EL (cell line): Measurements from ENCODE around the gene HYAL1.

Experiments
- DNase-seq: peaks from one replicate; pipeline ENCODE4 v3.0.0-alpha.2; 2016

HYAL1 gene

DNA sequence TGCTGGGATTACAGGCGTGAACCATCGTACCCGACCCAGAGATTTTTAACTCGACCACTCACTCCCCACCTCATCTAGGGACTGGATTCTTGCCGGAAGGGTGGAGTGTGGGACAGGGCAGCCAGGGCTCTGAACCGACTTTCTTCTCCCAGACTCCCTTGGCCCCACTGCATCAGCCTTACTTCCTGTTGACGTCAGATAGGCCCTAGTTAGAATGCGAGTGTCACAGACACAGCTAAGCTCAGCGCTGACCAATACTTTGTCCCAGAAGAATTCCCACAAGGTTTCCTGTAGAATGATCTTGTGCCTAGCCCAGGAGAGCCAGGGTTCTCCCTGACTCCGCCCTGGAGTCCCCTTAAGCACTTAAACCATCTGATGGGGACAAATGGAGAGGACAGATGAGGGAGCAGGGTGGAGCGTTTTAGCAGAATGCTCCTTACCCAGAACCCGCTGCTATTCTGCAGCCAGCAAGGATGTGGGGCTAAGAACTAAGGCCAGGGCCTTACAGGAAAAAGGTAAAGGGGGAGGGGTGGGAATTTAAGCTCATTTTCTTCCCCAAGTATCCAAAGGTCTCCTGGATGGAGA, 30.5 kb upstream of the HYAL1 start:
- DNase-seq, result peak; percentile 78

DNA sequence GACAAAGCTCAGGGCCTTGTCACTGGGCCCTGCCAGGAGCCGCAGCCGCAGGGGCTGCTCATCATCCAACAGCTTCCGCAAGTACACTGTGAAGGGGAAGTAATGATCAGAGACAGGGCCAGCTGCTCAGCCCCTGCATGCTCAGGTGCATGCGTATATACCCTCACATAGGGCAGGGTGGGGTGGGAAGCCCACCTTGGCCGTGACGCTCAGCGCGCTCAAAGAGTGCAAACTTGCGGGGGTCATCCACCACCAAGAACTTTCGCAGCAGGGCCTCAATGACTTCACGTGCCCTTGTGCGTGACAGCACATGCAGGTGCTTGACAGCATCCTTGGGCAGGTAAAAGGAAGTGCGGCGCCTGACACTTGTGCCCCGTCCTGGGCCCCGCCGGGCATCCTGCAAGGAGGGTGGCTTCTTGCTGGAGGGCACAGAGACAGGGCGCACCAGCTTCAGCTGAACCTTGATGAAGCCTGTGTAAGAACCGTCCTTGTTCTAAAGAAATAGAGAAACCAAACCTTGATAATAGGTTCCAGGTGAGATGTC, 28.1 kb upstream of the HYAL1 start:
- no peak for DNase-seq

DNA sequence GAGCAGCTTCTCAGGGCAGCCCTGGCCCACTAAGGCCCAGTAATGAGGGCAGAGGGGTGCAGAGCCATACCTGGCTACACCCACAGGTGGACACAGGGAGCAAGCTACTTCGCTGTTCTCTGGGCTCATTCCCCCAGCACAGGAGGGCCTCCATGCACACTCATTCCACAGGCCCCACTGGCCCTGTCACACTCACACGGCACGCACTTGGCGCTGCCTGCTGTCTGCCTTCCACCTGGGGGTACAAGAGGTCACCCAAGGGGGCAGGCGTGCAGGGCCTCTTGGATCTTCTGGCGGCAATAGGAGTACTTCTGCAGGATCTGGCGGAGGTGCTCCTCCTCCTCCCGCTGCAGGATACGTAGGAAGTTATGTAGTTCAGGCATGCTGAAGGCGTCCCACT, 27.0 kb upstream of the HYAL1 start:
- no peak for DNase-seq

DNA sequence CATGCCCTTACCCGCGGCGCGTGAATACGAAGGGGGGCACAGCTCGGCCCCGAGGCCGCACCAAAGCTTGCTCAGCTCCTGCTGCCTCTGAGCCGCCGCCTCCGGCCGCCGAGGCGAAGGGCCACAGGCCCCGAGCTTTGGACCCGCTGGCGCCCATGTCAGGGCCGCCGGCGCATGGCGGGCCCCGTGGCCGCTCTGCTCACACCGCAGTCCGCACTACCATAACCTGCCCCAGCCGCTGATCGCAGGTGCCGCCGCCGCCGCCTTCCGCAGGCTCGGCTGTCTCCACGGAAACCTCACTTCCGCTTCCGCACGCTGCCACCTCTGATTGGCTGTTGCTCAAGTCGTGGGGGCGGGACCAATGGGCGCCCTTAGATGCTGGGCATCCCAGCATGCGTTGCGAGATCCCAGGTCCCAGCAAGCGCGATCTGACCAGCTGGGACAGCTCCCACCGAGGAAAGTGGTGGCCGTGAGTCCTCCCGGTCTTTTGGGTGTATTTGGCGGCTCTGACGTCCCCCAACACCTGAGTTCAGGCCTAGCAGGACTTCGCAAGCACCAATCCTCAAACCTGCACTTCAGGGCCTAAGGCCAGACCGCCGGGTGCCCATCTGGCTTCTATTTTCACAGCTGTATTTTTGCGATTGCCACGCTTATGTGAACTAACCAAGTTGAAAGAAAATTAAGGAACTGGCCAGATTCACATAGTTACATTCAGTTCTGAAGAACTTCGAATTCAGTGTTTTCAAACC, 24.7 kb upstream of the HYAL1 start, which contains the start of gene TUSC2:
TUSC2 (minus strand) TSS at position 281 of the 749 bp plus-strand sequence; CDS start at position 157, 124 bp downstream.
- DNase-seq, result peak; percentile 97

DNA sequence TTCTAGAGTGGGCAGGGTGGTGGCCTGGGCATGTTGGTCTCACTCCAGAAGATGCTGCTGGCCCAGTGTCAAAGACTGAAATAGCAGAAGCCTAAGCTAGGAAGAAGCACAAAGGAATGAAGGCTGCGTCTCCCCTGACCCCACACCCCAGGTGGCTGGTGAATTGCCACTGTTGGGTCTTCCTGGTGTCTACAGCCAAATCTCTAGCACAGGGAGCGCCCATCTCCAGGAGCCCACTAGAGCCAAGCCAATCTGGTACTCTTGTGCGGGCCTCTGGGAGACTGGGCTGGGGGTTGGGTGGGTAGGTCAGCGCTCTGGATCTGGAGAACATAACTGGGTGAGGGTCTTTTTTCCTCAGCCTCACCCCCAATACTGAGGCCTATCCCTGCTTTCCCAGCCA, 23.8 kb upstream of the HYAL1 start:
- no peak for DNase-seq

DNA sequence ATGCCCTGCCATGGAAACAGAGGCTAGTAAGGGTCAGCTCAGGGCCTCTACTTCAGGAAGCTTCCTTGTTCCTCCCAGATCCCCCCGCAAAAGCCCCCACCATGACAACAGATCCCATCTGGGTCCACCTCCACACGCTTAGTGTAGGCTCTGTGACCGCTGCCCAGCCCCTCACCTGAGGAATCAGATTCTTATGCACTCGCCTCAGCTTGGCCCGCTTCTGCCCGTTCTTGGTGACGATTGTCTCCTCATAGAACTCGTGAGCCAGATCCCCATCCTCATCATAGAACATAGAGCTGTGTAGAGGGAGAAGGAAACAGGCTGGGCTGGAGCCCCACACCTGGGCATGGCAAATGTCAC, 22.8 kb upstream of the HYAL1 start:
- no peak for DNase-seq

DNA sequence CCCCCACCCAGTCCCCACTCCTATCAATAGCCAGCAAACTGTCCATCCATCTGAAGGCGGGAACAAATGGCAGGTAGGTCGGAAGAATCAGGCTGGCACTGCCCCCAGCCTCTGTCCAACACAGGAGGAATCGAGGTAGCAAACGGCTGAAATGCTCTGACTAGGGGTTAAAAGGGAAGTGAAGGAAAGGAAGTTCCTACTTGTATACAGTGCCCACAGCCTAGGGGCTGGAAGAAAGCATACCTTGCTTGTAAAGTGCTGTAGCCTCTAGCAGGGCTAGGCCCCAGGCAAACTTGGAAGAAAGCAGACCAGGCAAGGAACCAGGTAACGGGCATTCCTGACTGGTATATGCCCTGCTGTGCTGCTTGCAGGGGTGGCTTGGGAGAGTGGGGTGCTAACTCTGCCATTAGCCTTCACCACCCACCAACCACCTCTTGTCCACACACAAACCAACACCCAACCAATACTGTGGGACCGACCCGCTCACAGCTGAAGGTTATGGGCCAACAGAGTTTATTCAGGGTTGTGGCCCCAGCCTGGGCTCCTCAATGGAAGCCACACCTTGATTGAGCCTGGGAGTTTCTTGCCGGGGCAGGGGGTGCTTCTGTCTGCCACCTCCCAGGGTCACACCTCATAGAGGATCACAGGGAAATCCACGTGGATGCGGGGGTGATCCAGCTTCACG, 22.3 kb upstream of the HYAL1 start:
- DNase-seq, result no peak

DNA sequence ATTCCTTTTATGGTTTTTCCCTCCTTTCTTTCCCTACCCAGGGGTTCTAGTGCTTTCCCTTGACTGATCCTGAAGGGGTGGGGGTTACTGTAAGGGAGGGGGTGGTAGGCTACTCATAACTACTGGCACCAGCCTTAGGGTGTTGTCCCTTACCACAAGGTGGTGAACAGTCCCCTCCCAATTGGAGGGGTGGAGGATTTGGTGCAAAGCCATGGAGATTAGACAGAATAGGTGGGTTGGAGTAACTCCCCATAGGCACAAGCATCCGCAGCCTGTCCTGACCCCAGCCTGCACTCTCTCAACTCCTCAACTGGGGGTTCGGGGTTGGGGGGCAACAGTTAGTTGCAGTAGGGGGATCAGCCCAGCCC, 21.7 kb upstream of the HYAL1 start:
- DNase-seq, result no peak

DNA sequence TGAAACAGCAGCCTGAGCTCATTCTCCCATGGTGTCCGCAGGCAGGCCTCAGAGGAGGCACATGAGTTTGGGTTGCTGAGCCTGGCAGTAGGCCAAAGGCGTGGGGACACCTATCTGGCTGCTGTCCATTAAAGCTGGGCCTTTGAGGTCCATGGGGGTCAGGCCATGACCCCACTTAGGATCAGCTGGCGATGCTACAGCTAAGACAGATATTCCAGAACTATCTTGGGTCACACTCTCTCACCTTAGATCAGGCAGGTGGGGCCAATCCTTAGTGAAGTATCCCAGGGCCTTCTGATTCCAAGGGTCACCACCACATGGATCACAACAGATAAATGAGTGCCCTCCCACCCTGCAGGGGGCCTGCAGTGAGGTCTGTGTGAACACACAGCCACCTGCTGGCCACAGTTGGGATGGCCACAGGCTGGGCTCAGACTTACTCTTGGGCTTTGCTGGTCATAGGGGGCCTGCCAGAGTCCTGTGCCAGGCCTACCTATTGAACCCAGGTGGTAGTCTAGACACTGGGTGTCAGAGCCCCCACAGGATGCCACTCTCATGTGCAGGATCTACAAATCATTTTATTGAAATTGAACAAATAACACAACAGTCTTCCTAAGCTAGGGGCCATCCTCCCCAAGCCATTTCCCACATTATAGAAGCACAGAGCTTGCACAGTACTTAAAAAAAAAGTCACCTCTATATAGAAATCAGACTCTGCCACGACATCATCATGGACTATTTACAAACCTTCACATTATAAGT, 21.2 kb upstream of the HYAL1 start:
- peak; percentile 66 for DNase-seq

DNA sequence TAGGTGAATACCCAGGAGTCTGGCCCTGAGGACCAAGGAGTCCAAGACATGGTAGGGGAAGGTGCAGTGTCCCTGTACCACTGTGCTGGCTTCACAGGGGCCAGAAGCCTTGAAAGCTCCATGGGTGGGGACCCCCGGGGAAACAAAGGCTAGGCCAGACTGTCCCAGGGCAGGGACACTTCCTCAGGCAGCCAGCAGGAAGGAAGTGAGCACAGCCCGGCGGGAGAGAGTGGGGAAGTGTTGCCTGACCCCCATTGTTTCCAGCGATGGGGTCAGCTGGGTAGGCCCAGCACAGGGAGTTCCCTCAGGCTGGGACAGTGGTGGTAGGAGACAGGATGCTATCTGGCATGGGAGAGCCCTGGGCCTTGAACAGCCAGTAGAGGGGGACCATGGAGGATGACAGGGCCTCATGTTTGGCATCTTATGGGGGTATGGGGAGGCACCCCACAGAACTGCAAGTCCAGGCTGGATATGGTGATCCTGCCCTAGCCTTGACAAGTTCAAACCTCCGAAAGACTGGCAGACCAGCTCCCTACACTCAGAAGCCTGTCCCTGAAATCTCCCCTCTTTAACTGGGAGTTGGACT, 20.3 kb upstream of the HYAL1 start:
- no peak for DNase-seq

DNA sequence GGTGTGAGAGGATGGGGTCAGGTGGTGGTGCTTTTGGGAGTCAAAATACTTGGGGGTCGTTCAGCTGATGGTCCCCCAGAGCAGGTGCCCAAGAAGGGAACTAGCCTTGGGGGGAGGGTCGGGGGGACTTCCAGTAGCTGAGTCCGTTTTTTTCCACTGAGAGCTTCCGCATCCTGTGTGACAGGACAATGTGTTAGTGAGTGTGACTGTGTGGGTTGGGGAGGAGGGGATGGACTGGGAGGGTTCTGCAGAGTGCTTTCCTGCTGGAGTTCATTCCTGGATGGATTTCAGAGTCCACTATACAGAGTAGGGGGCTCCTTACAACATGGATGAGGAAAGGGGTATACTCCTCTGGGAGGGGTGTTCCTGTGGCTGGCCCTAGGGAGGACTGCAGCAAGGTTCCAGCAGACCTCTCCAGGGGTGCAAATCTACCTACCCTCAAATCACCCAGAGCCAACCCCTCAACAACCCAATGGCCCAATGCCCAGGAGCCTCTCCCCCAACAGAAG, 19.8 kb upstream of the HYAL1 start:
- DNase-seq, result no peak

DNA sequence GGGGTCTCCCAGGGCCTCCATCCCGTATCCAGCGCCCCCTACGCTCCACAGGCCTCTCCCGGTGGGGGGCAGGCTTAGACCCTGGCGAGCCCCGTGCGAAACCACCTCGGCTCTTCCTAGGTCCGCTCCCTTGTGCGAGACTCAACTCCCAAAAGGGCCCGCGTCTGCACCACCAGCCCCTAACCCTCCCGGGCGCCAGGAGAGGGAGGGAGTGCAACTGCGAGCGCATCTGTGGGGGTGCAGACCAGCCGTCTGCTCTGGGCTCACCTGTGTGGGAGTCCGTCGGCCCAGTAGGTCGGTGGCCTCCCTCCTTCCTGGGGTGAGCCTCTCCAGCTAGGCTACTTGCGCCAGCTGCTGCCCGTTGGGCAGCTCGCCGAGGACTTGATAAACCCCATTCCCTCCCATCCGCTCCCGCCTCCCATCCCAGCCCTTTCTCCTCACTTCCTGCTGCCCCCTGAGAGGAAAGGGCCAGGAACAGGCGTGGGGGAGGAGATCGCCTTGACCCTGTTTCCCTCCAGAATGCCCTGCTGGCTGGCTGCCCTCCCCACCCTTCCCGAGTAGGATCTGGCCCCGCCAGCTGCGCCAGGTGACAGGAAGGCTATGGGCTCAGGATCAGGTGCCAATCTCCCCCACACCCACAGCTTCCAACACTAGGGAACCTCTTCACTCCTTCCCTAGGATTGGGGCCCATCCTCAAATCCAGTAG, 19.2 kb upstream of the HYAL1 start, which contains the start of gene HYAL2:
HYAL2 (minus strand) TSS at position 360 of the 706 bp plus-strand sequence. CDS start 2,256 bp downstream, outside the sequence.
- DNase-seq, result no peak

DNA sequence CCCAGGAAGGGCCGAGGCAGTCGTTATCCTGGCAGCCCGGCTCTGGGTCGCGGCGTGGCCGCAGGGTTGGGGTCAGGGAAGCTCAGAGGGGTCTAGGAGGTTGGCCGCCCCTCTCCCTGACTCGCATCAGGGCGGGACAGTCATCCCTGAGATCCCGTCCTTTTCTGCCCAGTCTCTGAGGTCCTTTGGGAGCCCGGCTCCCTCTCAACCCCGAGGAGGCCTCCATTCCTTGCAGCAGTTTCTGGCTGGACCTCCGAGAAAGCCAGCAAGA, 18.7 kb upstream of the HYAL1 start:
- DNase-seq, result no peak

DNA sequence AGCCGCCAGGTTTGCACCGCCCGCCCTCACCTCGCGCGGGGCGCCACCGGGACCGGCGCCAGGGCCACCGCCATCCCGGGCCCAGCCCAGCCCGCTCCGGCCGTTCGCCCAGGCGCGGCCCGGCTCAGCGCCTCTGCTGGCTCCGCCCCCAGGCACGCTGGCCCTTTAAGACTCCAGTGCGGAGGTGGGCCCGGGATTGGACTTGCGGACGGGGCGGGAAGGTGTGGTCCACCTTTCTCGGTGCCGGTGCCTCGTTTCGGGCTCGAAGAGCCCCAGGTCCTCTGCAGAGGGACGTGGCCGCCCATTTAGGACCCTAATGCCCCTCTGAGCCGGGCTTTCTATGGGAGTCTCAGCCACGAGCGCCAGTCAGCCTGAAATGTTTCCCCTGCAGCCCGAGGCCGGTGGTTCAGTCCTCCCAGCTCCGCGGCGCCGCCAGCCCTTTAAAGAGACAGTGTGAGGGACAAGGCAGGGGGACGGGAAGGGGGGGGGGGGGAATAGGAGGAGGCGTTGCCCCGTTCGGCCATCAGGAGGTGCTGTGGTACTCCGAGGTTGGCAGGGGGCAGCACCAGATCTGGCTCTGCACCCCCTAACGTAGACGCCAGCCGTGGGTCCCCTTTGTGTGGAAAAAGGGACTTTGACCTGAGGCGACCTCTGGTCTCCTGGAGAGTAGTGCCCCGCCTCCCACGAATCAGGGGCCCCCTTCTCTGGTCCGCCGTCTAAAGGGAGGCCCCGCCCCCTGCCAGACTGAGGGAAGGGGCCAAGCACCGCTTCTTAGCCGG, 18.2 kb upstream of the HYAL1 start:
- DNase-seq, result peak; percentile 88

DNA sequence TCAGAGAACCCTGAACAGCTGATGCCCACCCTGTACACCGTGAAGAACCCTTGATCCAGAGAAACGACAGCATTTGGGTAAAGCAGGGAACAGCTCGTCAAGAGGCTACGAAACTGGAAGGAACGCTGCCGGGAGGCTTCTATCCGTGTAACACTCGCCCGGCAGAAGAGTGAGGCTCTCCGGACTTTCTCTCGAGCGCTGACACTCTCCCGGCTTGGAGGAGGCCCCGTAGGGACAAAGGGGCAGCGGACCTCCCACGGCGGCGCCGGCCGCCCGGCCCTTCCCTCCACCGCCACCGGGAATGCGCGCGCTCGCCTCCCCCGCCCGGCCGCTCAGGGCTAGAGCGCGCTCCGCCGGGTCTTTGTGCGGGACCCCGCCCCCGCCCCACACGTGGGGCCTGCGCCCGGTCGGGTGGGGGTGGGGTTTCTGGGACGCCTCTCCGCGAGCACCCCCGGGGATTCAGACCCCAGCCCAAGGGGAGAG, 17.5 kb upstream of the HYAL1 start:
- peak; percentile 70 for DNase-seq

DNA sequence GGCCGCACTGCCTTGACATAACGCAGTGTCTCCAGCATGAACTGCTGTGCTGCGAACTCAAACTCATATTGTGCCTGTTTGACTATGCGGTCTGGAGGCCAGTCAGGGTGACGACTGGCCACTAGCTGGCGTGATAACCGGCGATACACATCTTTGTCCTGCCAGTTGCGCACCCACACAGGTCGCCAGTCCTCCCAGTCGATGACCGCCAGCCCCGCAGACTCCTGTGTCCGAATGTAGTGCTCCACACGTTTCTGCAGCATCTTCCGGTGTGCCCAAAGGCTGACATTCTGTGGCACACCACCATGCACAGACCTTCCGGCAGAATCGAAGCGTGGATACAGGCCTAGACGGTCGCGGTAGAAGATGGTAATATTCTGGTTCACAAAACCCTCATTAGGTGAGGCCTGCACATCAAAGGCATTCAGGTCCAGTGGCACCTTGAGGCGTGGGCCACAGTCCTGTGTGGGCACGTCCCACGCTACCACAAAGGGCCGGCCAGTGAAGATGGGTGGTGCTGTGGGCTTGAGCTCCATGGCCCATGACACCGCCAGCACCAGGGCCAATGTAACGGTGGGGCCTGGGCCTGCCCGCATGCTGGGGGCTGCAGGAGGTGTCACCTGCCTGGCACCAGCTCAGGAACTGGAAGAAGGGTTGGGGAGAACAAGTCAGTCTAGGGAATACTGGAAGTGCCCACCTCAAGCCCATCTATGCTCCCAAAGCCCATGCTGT, 16.7 kb upstream of the HYAL1 start:
- no peak for DNase-seq

DNA sequence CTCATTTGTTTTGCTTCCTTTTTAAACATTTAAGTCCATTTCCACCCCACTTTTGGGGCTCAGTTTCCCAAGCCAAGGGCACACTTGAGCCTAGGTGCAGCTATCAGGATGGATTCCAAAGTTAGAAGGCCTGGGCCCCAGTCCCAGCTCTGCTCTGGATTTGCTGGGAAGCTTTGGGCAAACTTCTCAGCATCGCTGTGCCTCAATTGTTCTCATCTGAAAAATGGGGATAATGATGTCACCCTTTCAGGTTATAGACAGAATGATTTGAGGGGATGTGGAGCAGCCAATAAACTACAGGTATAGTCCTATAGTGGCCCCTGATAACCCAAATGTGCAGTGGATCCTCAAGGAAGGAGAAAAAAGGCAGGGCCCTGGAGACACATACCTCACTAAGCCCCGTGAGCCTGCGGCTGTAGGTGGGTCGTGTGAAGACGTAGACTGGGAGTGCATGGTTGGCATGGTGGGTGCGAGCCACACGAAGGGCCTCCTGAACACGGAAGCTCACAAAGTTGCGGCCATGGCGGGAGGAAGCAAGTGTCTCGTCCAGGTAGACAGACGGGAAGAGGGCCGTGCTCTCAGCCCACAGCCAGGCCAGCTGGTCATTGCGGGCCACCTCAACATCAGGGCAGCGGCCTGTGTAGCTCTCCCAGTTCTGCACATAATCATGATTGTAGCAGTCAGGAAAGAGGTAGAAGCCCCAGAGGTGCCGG, 16.0 kb upstream of the HYAL1 start:
- DNase-seq, result no peak

DNA sequence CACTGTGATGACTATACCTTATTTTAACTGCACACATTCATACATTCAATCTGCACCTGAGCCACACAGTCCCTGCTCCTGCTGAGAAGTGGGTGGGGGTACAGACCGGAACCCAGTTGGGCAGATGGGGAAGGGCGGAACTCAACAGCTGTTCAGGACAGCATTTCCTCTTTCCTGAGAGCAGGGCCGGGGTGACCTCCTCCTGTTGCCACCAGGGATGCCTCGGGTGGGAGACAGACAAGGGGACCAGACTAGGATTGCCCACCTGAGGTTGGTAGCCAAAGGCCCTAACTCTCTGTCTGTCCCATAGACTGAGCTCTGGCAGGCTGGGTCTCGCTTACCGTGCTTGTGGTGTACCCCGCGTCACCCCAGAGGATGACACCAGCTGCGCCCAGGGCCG, 15.2 kb upstream of the HYAL1 start:
- DNase-seq, result no peak

DNA sequence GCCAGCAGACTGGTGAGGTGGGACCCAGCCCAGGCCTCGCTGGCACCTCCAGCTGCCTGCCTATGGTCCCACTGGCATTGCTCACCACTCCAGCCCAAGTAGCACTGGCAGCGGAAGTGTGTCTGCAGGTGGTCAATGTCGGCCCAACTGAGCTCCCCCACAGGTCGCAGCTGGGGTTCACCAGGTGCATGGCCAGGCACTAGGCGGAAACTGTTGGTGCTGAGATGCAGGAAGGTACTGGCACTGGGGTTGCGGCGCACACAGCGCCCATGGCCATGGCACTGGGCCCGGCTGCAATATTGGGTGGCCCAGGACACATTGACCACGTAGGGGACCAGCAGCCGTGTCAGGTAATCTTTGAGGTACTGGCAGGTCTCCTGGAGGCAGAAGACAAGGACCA, 14.8 kb upstream of the HYAL1 start:
- no peak for DNase-seq

DNA sequence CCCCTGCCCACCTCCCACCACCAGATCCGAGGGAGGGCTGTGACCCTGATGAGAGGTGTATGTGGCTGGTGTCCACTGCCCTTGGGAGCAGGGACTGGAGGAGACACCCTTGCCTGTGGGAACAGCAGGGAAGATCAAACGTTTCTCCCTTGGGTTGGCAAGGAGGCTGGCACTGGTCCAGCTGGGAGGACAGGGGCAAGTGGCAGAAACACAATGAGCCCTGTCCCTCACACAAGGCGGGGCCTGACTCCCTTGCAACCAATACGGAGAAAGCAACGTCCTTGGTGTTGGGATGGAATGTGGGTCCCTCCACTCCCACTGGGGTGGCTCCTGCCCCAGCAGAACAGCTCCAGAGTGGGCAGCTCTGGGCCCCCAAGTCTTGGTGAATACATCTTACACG, 13.9 kb upstream of the HYAL1 start:
- no peak for DNase-seq
